Heart left ventricle (tissue), 16 donors: ENCODE data around the gene RAX2. TPM values are rescaled to one million over a fixed set of nuclear protein-coding genes. Genes with fewer than 3 reads are reported as not detected.
"Not testable (repeated sequence)": the region's sequence is repeated elsewhere in the genome, so short reads cannot be mapped to it uniquely, and the experiment has no call there.

Experiments used
- ATAC-seq, 4 donors: fragments of 200-7000 bp; cut with Tn5 transposase; one replicate each; pipeline ENCODE4 v1.9.1; 2020 to 2022; ENCODE audit warnings: moderate library complexity in 4 of 4, mild to moderate bottlenecking in 3 of 4, moderate number of reproducible peaks in 1 of 4
- DNase-seq, 5 donors: peaks; one replicate each; pipeline ENCODE4 v3.0.0-alpha.2; 2020
- H3K27ac ChIP-seq, 12 donors: fragments of 200-600 bp; sonication (generic) in 4 of 12; one replicate each; pipeline versions ENCODE4 v1.5.0 to v1.8.0; 2016 to 2022; ENCODE audit warnings: mild to moderate bottlenecking in 2 of 12
- H3K27me3 ChIP-seq, 9 donors: fragments of 200-600 bp; sonication (generic) in 2 of 9; one replicate each; pipeline versions ENCODE4 v1.5.1 to v1.8.0; 2016 to 2022; ENCODE audit warnings: mild to moderate bottlenecking in 3 of 9
- H3K36me3 ChIP-seq, 9 donors: fragments of 200-600 bp; sonication (generic) in 2 of 9; one replicate each; pipeline versions ENCODE4 v1.5.0 to v1.8.0; 2018 to 2022; ENCODE audit warnings: mild to moderate bottlenecking in 2 of 9
- H3K4me1 ChIP-seq, 12 donors: fragments of 200-600 bp; sonication (generic) in 4 of 12; one replicate each; pipeline versions ENCODE4 v1.5.0 to v1.8.0; 2016 to 2022; ENCODE audit warnings: mild to moderate bottlenecking in 3 of 12
- H3K4me3 ChIP-seq, 12 donors: fragments of 200-600 bp; sonication (generic) in 4 of 12; one replicate each; pipeline versions ENCODE4 v1.5.0 to v1.8.0; 2017 to 2022; ENCODE audit warnings: mild to moderate bottlenecking in 9 of 12, moderate library complexity in 4 of 12
- H3K9me3 ChIP-seq, 12 donors: fragments of 200-600 bp; sonication (generic) in 4 of 12; one replicate each; pipeline versions ENCODE4 v1.5.0 to v1.8.0; 2016 to 2022; ENCODE audit warnings: mild to moderate bottlenecking in 1 of 12
- POLR2A ChIP-seq, 2 donors: fragments of 450-650 bp; IDR thresholded peaks; one replicate each; pipeline ENCODE4 v1.6.1; 2017; ENCODE audit warnings: antibody characterized with exemption in 2 of 2, mild to moderate bottlenecking in 2 of 2, moderate library complexity in 2 of 2
- WGBS, 4 donors: extraction: QIAGEN DNeasy Blood & Tissue Kit in 2 of 4; methylation state at CpG; one replicate each; pipeline versions ENCODE4 v1.1.5 to v1.1.7; 2013 to 2018; 5-methylcytosine and 5-hydroxymethylcytosine counted together
- intact Hi-C, 10 donors: fragments of 100-400 bp; cut with DNase I; formaldehyde crosslinking; loops; one replicate each; pipeline versions ENCODE4 v1.11.1 to v1.14.2; 2022
- polyA plus RNA-seq, 2 donors: library from polyadenylated mRNA; stranded (reverse); fragments of 200-250 nt; gene quantifications; one replicate each; pipeline ENCODE4 v1.2.3, GENCODE V29; 2013
- total RNA-seq, 9 donors: library from RNA; depleted of rRNA in 2 of 9; stranded (reverse); fragments of >200 nt in 2 of 9; fragmentation: NEBNext Ultra II Directional in 3 of 9; extraction: Animal tissue kit (Norgen Biotek cat#: 25700) in 3 of 9; gene quantifications; one replicate each; pipeline versions ENCODE4 v1.1.0 to v1.2.4, GENCODE V29; 2016 to 2023
- TF ChIP-seq, protein P1 (sequence below), 12 donors: fragments of 200-600 bp; sonication (generic) in 4 of 12; IDR thresholded peaks; one replicate each; pipeline versions ENCODE4 v1.5.0 to v1.8.0; 2018 to 2022; ENCODE audit warnings: antibody characterized with exemption in 12 of 12, mild to moderate bottlenecking in 5 of 12
- donor health status: ischemic (EF 13 %, LVEDD 7.1; RV severe dilation, severe dysfunction).
- donor health status: healthy with polysubstance abuse.
- donor health status: DM: no; HTN: yes; CAD: no.
- donor health status: DM: no; HTN: no; CAD: no.
- donor health status: ischemic (EF 25% LVEDD 6.9; RV normal size, moderate dysfunction).
- donor health status: ischemic (EF 25% LVEDD 5.7; RV mildly dilated, moderate dysfunction).
- donor health status: healthy.
- donor health status: DM: yes; HTN: yes; CAD: no.
- donor health status: ischemic (EF 35%, LVEDD 5.7; RV mildly dilated, moderate dysfunction).
- donor health status: nonischemic (EF 11% LVEDD 7.7; RV severe dilation, severe dysfunction).
- donor health status: DM: yes; HTN: yes; CAD: no.
- donor health status: PGD.
- donor health status: ischemic (EF 29% LVEDD 5.4; RV normal size, mild dysfunction).
- donor health status: nonischemic (EF 23%, LVEDD 6.1; RV moderate dilation, normal function).

Gene RAX2
- total and polyA plus RNA-seq, 11 donors, result not detected

DNA sequence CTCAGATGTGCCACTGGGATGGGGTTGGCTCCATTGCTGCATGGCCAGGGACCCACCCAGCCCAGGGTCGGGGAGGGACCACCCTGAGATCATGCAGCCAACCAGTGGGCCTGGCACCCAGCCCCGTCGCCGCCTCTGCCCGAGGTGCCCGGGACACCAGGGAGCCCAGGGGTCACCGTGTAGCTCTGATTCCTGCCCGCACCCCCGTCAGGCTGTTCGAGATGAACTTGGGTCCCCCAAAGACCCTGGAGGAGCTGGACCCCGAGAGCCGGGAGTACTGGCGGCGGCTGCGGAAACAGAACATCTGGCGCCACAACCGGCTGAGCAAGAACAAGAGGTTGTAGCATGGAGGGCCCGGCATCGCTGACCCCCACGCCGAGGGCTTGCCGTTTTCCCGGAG, 5.0 kb downstream of the RAX2 start:
- Histone ChIP-seq H3K27ac (no peak overlapping the region), H3K4me1 (peaks cover 0 to 14% (median 7%) of the 10 kb centered on the region in 12 donors), H3K9me3 (no peaks in the 10 kb centered on the region), H3K27me3 (no peaks in the 10 kb centered on the region), H3K4me3 (no peak overlapping the region), H3K36me3 (peaks cover 0 to 40% (median 28%) of the 10 kb centered on the region in 9 donors)
- 87 to 97% (median 92%) methylated on average over 11 to 23 of the region's 23 CpGs for WGBS, 4 donors
- intact Hi-C loops, result loop anchor here in 4 of 10 donors (10.0 kb wide), 2 partner anchors 58 to 218 kb away; partner anchors contain the start of gene EEF2 (in 3 of the 4)
- DNase-seq (no peak), ATAC-seq (no peak)
- no peak for TF ChIP-seq POLR2A (IDR thresholded peaks at IDR 0.05)
- TF ChIP-seq, protein P1, sequence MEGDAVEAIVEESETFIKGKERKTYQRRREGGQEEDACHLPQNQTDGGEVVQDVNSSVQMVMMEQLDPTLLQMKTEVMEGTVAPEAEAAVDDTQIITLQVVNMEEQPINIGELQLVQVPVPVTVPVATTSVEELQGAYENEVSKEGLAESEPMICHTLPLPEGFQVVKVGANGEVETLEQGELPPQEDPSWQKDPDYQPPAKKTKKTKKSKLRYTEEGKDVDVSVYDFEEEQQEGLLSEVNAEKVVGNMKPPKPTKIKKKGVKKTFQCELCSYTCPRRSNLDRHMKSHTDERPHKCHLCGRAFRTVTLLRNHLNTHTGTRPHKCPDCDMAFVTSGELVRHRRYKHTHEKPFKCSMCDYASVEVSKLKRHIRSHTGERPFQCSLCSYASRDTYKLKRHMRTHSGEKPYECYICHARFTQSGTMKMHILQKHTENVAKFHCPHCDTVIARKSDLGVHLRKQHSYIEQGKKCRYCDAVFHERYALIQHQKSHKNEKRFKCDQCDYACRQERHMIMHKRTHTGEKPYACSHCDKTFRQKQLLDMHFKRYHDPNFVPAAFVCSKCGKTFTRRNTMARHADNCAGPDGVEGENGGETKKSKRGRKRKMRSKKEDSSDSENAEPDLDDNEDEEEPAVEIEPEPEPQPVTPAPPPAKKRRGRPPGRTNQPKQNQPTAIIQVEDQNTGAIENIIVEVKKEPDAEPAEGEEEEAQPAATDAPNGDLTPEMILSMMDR (IDR thresholded peaks at IDR 0.05), result no peak

DNA sequence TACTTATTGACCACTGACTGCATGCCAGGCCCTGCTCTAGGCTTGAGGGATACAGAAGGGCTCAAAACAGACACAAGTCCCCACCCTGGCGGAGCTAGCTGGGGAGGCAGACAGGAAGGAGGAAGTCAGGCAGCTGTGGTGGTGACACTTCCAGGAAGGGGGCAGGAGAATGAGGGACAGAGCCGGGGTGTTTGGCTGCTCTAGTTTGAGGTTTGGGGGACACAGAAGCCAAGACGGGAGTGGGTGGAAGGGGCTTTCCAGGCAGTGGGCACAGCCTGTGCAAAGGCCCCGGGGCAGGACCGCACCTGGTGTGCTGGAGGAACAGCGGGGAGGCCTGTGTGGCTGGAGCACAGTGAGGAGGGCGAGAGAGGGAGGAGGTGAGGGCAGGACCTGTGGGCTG, 5.5 kb downstream of the RAX2 start:
- WGBS, 4 donors, result 88 to 94% (median 89%) methylated on average over 7 of the region's 7 CpGs
- Histone ChIP-seq H3K27ac (no peak overlapping the region), H3K9me3 (no peaks in the 10 kb centered on the region), H3K4me1 (peaks cover 0 to 19% (median 11%) of the 10 kb centered on the region in 12 donors), H3K4me3 (no peak overlapping the region), H3K36me3 (peaks cover 0 to 40% (median 28%) of the 10 kb centered on the region in 9 donors), H3K27me3 (no peaks in the 10 kb centered on the region)
- intact Hi-C loops, result loop anchor here in 4 of 10 donors (10.0 kb wide), 2 partner anchors 58 to 218 kb away; partner anchors contain the start of gene EEF2 (in 3 of the 4)
- DNase-seq (no peak), ATAC-seq (no peak)
- no peak for TF ChIP-seq POLR2A (IDR thresholded peaks at IDR 0.05)
- TF ChIP-seq, protein P1 (IDR thresholded peaks at IDR 0.05), result no peak

DNA sequence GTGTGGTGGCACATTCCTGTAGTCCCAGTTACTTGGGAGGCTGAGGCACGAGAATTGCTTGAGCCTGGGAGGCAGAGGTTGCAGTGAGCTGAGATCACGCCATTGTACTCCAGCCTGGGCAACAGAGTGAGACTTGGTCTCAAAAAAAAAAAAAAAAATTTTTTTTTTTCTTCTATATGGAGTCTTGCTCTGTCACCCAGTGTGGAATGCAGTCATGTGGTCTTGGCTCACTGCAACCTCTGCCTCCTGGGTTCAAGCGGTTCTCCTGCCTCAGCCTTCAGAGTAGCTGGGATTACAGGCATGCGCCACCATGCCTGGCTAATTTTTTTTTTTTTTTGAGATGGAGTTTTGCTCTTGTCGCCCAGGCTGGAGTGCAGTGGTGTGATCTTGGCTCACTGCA, 6.3 kb downstream of the RAX2 start:
- H3K4me3 ChIP-seq, H3K9me3 ChIP-seq, ATAC-seq, H3K27me3 ChIP-seq, H3K27ac ChIP-seq, DNase-seq: not testable (repeated sequence)
- 92 to 97% (median 94%) methylated on average over 5 of the region's 5 CpGs for WGBS, 4 donors
- Histone ChIP-seq H3K36me3 (peaks cover 0 to 40% (median 28%) of the 10 kb centered on the region in 9 donors), H3K4me1 (peaks cover 2 to 23% (median 15%) of the 10 kb centered on the region in 12 donors)
- intact Hi-C loops, result loop anchor here in 4 of 10 donors (10.0 kb wide), 2 partner anchors 59 to 219 kb away; partner anchors contain the start of gene EEF2 (in 3 of the 4)

DNA sequence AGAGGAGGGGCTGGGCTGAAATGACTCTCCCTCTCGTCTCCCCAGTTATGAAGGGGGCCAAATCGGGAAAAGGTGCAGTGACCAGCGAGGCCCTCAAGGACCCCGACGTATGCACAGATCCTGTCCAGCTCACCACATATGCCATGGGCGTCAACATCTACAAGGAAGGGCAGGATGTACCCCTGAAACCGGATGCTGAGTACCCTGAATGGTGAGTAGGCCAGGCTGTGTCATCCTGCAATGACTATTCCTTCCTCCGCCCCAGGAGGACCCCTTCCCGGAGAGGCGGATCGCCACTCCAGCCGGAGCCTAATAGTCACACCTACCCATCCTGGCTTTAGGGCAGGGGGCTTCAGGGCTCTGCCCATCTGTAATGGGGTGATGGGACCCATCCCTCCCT, 6.9 kb downstream of the RAX2 start:
- Histone ChIP-seq H3K4me3 (no peak overlapping the region), H3K9me3 (no peaks in the 10 kb centered on the region), H3K4me1 (peaks cover 5 to 29% (median 19%) of the 10 kb centered on the region in 12 donors), H3K27ac (no peak overlapping the region), H3K27me3 (no peaks in the 10 kb centered on the region), H3K36me3 (peaks cover 0 to 41% (median 28%) of the 10 kb centered on the region in 9 donors)
- ATAC-seq, result no peak
- no peak for DNase-seq
- 89 to 93% (median 91%) methylated on average over 11 to 12 of the region's 12 CpGs for WGBS, 4 donors
- TF ChIP-seq, protein P1 (IDR thresholded peaks at IDR 0.05), result no peak
- no peak for TF ChIP-seq POLR2A (IDR thresholded peaks at IDR 0.05)
- intact Hi-C loops, result loop anchor here in 4 of 10 donors (10.0 kb wide), 2 partner anchors 60 to 220 kb away; partner anchors contain the start of gene EEF2 (in 3 of the 4)
